Measurements from ENCODE around the gene PSAT1.
"Not testable (repeated sequence)": the region's sequence is repeated elsewhere in the genome, so short reads cannot be mapped to it uniquely, and the experiment has no call there.

Gene PSAT1
- 3.8 to 6.5 reads per million in 2 donors for total RNA-seq

GRCh38 chr9:78296893-78297671 is at the start of gene PSAT1:
Gene PSAT1 (plus strand): TSS chr9:78297125. CDS start chr9:78297211, 86 bp downstream.
- peak; percentile 75 to 98 (median 84) for DNase-seq

DNA sequence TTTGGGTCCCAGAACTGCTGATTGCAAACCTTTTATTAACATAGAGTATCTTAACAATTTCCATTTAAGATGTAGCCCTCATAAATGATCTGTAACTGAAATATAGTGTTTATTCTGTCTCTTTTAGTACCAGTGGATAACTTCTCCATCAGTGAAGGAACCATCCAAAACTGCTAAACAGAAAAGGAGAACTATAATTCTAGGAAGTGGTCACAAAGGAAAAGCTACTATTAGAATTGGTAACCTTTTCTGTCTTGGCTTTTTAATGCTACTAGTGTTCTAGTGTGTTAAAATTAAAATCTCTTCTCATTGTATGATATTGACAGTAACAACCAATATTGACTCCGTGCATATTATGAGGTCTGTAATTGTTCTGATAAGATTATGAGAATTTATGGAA is 48.3 kb upstream of the PSAT1 start:
- DNase-seq, result no peak

DNA sequence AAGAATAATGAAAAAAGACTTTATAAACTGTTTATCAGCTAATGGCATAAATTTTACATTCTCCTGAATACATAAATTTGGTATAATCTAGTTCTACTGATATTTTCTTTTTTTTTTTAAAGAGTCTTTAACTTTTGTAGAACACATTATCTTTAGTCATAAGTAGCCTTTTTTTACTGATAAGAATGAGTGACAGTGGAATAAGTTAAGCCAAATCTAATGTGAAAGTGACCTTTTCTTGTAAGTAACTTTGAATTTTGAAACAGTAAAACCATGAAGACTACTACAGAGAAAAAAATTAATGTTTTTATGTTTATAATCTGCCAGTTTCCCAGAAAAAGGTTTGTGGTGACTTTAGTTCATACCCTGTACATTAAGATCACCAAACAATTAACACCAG is 47.4 kb upstream of the PSAT1 start:
- DNase-seq, result no peak

- DNase-seq, result no peak
Observed at GRCh38 chr9:78252616-78253015, 44.3 kb upstream of the PSAT1 start.

- DNase-seq, result no peak
Observed at GRCh38 chr9:78253285-78253684, 43.6 kb upstream of the PSAT1 start.

- DNase-seq, result peak in 1 of 5 experiments; percentile 46
Observed at GRCh38 chr9:78261403-78262001, 35.4 kb upstream of the PSAT1 start.

- DNase-seq, result no peak
Observed at GRCh38 chr9:78262655-78263054, 34.3 kb upstream of the PSAT1 start.

- no peak for DNase-seq
Observed at GRCh38 chr9:78267889-78268288, 29.0 kb upstream of the PSAT1 start.

DNA sequence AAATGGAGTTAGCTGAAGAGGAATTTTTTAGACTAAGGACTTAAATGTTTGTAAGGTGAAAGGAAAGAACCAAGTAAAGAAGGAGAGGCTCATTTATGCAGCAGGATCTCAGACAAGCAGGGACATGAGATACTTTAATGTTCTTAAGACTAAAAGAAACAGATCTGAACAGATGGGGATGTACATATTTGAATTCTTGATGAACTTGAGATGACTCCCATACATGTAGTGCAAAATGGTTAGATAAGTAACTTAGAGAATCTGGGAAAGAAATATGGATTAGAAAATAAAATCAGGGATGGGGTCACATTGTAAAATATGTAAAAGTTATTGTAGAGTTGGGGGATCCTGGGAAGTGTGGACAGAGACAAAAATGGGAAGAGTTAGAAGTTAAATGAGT is 27.1 kb upstream of the PSAT1 start:
- no peak for DNase-seq

- DNase-seq, result no peak
Observed at GRCh38 chr9:78272307-78272706, 24.6 kb upstream of the PSAT1 start.

GRCh38 chr9:78273761-78274160 is 23.2 kb upstream of the PSAT1 start:
- no peak for DNase-seq

GRCh38 chr9:78278177-78278777 is 18.6 kb upstream of the PSAT1 start:
- DNase-seq, result no peak

DNA sequence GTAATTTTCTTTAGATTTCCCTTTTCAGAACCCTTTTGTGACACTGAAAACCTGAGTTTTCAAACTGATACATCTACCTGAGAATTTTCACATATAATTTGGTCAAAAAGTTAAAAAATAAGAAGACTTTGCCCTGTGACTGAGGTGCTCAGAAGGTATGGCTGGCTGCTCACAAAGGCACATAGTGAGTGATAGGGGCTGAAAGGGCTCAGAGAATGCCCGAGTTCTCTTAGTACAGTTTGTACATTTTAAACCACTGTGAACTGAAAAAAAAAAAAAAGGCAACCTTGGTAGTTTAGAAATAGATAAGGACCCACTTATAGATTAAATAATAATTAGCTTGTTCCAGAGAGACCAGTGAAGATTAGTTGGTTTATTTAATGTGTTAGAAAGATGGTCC is 18.1 kb upstream of the PSAT1 start:
- DNase-seq, result no peak

- DNase-seq, result no peak
Observed at GRCh38 chr9:78280982-78281668, 15.8 kb upstream of the PSAT1 start.

DNA sequence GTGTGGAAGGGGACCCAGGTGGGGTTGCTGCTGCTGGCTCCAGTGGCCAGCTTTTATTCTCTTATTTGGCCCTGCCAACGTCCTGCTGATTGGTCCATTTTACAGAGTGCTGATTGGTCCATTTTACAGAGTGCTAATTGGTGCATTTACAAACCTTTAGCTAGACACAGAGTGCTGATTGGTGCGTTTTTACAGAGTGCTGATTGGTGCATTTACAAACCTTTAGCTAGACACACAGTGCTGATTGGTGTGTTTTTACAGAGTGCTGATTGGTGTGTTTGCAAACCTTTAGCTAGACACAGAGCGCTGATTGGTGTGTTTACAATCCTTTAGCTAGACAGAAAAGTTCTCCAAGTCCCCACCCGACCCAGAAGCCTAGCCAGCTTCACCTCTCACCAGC is 12.7 kb upstream of the PSAT1 start:
- DNase-seq, result not testable (repeated sequence)

- DNase-seq, result no peak
Observed at GRCh38 chr9:78286125-78286524, 10.8 kb upstream of the PSAT1 start.

DNA sequence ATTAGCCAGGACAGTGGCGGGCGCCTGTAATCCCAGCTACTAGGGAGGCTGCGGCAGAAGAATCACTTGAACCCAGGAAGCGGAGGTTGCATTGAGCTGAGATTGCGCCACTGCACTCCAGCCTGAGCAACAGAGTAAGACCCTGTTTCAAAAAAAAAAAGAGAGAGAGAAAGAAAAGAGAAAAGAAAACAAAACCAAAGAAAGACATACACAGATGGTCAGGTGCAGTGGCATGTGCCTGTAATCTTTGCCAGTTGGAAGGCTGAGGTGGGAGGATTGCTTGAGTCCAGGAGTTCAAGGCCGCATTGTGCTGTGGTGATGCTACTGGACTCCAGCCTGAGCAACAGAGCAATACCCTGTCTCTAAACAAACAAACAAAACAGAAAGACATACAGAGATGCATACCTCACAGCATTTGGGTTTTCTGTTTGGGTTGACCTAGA is 10.0 kb upstream of the PSAT1 start:
- no peak for DNase-seq

- DNase-seq, result no peak
Observed at GRCh38 chr9:78288214-78288892, 8.6 kb upstream of the PSAT1 start.

DNA sequence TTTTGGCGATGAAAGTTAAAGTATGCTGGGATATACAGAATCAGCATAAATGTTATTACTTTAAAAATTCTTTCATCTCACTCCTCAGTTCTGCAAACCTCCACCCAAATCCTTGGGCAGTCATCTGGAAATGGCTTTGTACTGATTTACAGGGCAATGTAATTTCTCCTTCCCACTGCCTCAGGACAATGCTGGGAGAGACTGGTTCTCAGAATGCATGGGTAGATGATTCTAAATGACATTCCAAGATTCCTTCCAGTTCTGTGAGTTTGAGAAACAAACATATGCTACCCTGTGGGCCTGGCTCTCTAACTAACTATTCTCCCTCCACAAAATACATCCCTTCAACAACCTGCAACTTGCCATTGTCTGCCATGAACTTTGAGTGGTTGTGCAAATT is 7.5 kb upstream of the PSAT1 start:
- DNase-seq, result no peak

DNA sequence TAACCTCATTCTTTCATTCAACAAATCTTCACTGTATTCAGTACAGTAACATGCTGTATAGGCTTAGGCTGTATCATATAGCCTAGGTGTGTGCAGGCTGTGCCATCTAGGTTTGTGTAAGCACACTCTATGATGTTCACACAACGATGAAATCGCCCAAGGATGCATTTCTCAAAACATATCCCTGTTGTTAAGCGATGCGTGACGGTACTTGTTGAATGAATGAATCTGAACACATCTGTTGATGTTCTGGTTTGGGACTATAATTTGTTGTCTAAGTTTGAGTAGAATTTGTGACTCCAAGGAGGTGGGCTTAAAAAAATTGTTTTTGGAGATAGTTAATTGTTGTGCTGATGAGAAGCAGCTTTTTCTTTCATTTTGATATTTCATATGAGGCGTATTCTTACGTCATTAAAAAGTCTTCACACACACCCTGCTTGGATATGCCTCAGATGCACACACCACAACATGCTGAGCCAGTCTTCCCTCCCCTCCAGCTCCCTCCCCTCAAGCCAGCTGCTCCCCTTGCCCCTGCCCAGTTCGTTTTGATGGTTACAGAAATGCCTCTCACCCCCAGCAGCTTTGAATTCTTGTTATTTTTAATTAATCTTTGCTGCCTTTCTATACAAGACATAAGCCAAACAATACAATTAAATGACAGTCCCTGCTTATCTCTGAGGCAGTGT is 5.5 kb upstream of the PSAT1 start:
- DNase-seq, result no peak

DNA sequence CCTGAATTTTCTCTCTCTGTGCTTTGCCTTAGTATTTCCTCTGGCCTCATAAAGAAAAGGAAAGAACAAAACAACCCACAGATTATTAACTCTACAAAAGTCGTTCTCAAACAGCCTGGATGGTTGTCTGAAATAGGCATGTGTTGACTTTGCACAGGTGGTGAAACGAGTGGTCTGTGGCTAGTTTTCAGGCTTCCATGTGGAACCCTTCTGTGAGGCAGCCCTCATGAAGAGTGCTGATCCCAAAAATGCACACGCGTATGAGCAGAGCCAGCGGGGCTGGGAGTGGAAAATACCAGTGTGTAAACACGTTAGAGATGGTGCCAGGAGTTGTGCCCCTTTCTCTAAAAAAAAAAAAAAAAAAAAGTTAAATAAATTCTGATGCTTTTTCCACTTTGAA is 4.9 kb upstream of the PSAT1 start:
- DNase-seq, result no peak

Measured in T-helper 2 cell (primary cell).